NCI-H748 (cell line): Measurements from ENCODE around the gene ZNF862.
A peak's percentile ranks its signal among the peaks of the same experiment; 100 is the strongest.
"Not testable (repeated sequence)": the region's sequence is repeated elsewhere in the genome, so short reads cannot be mapped to it uniquely, and the experiment has no call there.

Source experiments
- DNase-seq: peaks from one replicate; lab custom pipeline; 2025; ENCODE audit not compliant: unreplicated experiment; lab: John Stamatoyannopoulos, UW

The ZNF862 gene

GRCh38 chr7:149879766-149880637, 41.8 kb downstream of the ZNF862 start:
- no peak for DNase-seq

DNA sequence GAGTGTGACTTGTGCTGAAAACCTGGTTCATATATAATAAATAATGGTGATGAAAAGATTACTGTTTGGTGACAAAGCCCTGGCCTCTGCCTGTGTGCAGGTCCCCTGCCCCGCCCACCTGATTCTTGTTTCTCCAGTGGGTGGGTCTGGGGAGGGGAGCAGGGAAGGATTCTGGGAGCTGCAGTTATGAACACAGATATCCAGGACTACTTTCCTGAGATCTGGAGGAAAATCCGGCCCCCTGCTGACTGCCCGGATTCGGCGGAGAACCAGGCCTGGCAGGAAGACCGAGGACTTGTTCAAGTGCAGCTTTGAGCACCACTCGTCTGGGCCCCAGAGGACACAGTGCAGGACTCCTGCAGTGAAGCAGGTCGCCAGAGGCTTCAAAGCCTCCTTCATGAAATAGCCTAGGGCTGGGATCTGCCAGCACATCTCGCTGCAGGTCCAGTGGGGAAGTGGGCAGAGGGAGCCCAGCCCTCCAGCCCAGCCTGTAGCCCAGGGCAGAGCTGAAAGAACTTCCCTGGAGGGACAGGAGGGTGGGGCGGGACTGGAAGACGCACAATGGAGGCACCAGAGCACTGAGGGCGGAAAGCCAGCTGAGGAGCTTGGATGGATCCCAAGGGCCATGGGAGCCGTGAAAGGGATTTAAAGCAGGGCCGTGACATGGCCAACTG, 42.6 kb downstream of the ZNF862 start:
- DNase-seq: no peak

- no peak for DNase-seq
These were observed 43.4 kb downstream of the ZNF862 start for GRCh38 chr7:149881328-149882247.

GRCh38 chr7:149882248-149883047, 44.3 kb downstream of the ZNF862 start:
- DNase-seq: no peak

DNA sequence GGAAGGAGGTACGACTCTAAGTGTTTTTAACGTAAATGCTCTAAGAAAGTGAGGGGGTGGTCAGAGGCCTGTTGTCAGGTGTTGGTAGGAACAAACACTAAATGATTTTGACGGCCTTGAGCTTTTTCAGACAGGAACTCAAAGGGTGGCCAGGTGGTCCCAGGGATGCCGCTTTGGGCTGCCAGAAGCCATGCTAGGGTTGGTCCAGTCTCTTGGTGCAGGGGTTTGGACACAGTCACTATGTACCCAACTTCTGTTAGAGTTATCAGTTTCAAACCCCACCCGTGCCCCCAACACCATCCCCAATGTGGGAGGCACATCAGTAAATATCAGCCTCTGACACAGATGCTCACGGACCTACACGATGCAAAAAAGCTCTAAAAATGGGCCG, 44.9 kb downstream of the ZNF862 start:
- no peak for DNase-seq

GRCh38 chr7:149883452-149883861, 45.3 kb downstream of the ZNF862 start:
- peak; percentile 58 for DNase-seq

GRCh38 chr7:149884016-149884415, 45.8 kb downstream of the ZNF862 start:
- DNase-seq: no peak

- DNase-seq: no peak
These were observed 46.4 kb downstream of the ZNF862 start for GRCh38 chr7:149884541-149884940.

GRCh38 chr7:149885191-149886017, 47.2 kb downstream of the ZNF862 start:
- DNase-seq: no peak

- no peak for DNase-seq
These were observed 47.8 kb downstream of the ZNF862 start for GRCh38 chr7:149886018-149886415.

- DNase-seq: no peak
These were observed 49.1 kb downstream of the ZNF862 start for GRCh38 chr7:149887311-149887710.

GRCh38 chr7:149890715-149891114, 52.5 kb downstream of the ZNF862 start:
- DNase-seq: not testable (repeated sequence)

DNA sequence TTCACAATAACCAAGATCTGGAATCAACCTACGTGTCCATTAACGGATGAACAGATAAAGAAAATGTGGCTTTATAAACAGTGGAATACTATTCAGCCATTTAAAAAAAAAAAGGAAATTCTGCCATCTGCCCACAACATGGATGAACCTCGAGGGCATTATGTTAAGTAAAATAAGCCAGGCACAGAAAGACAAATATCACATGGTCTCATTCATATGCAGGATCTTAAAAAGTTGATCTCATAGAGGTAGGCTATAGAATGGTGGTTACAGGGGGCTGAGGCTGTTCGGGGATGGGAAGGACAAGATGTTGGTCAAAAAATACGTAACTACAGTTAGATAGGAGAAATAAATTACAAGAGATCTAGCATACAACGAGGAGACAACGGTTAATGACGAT, 56.8 kb downstream of the ZNF862 start:
- DNase-seq: not testable (repeated sequence)

DNA sequence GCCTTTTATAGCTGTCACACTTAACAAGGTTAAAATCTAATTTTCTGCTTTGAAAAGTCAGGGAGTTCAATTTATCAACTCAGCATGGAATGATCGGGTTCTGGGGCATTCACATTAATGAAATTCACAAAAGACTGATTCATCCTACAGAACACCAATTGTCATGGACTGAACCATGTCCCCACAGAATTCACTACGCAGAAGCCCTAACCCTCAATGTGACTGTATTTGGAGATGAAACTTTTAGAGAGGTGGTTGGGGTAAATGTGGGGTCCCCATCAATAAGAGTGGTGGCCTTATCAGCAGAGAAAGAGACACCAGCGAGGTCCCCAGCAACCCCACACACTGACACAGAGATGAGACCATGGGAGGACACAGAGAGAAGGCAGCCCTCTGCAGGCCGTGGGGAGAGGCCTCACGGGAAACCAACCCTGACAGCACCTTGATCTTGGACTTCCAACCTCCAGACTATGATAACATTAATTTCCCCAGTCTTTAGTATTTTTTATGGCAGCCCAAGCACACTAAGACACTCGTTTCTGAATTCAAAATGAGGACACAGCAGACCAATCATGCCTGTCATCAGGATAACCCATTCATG, 69.7 kb downstream of the ZNF862 start:
- not testable (repeated sequence) for DNase-seq

- not testable (repeated sequence) for DNase-seq
These were observed 72.0 kb downstream of the ZNF862 start for GRCh38 chr7:149910219-149910618.

GRCh38 chr7:149912126-149912525, 74.0 kb downstream of the ZNF862 start:
- DNase-seq: not testable (repeated sequence)
